Measurements from ENCODE around the gene MLXIP. TPM values are rescaled to one million over a fixed set of nuclear protein-coding genes. Genes with fewer than 3 reads are reported as not detected.
"Not testable (repeated sequence)": the region's sequence is repeated elsewhere in the genome, so short reads cannot be mapped to it uniquely, and the experiment has no call there.

MLXIP gene
- polyA plus RNA-seq, 3 donors = 25.2 to 27.9 (median 25.5) TPM

GRCh38 chr12:122051231-122051876 lies 27.2 kb upstream of the MLXIP start:
- DNase-seq (ENCODE audit: low read depth in 3 of 3, low spot score in 2 of 3) = no peak

- no peak for DNase-seq (ENCODE audit: low read depth in 3 of 3, low spot score in 2 of 3)
These were observed 26.3 kb upstream of the MLXIP start for GRCh38 chr12:122052285-122052684.

- no peak for DNase-seq (ENCODE audit: low read depth in 3 of 3, low spot score in 2 of 3)
These were observed 23.6 kb upstream of the MLXIP start for GRCh38 chr12:122054842-122055520.

GRCh38 chr12:122056406-122056805 lies 22.1 kb upstream of the MLXIP start:
- DNase-seq (ENCODE audit: low read depth in 3 of 3, low spot score in 2 of 3) = not testable (repeated sequence)

GRCh38 chr12:122057007-122057735 lies 21.4 kb upstream of the MLXIP start:
- DNase-seq (ENCODE audit: low read depth in 3 of 3, low spot score in 2 of 3) = no peak

- DNase-seq (ENCODE audit: low read depth in 3 of 3, low spot score in 2 of 3) = no peak
These were observed 20.8 kb upstream of the MLXIP start for GRCh38 chr12:122057769-122058168.

GRCh38 chr12:122058549-122059149 lies 19.9 kb upstream of the MLXIP start:
- DNase-seq (ENCODE audit: low read depth in 3 of 3, low spot score in 2 of 3) = no peak

GRCh38 chr12:122059203-122059960 lies 19.2 kb upstream of the MLXIP start:
- DNase-seq (ENCODE audit: low read depth in 3 of 3, low spot score in 2 of 3) = no peak

GRCh38 chr12:122060081-122060501 lies 18.5 kb upstream of the MLXIP start:
- DNase-seq (ENCODE audit: low read depth in 3 of 3, low spot score in 2 of 3) = no peak

GRCh38 chr12:122061253-122061652 lies 17.3 kb upstream of the MLXIP start:
- no peak for DNase-seq (ENCODE audit: low read depth in 3 of 3, low spot score in 2 of 3)

GRCh38 chr12:122062832-122063693 lies 15.5 kb upstream of the MLXIP start:
- no peak for DNase-seq (ENCODE audit: low read depth in 3 of 3, low spot score in 2 of 3)

- DNase-seq (ENCODE audit: low read depth in 3 of 3, low spot score in 2 of 3) = no peak
These were observed 14.9 kb upstream of the MLXIP start for GRCh38 chr12:122063694-122064024.

GRCh38 chr12:122064025-122064777 lies 14.4 kb upstream of the MLXIP start:
- DNase-seq (ENCODE audit: low read depth in 3 of 3, low spot score in 2 of 3) = no peak

- no peak for DNase-seq (ENCODE audit: low read depth in 3 of 3, low spot score in 2 of 3)
These were observed 13.6 kb upstream of the MLXIP start for GRCh38 chr12:122064780-122065588.

GRCh38 chr12:122067548-122067947 lies 11.0 kb upstream of the MLXIP start:
- DNase-seq (ENCODE audit: low read depth in 3 of 3, low spot score in 2 of 3) = no peak

- no peak for DNase-seq (ENCODE audit: low read depth in 3 of 3, low spot score in 2 of 3)
These were observed 10.6 kb upstream of the MLXIP start for GRCh38 chr12:122067966-122068365.

GRCh38 chr12:122072031-122072970 lies 6.3 kb upstream of the MLXIP start:
- no peak for DNase-seq (ENCODE audit: low read depth in 3 of 3, low spot score in 2 of 3)

Data from right renal cortex interstitium (tissue), 3 donors.